ENCODE results near the gene NUPR1.

The NUPR1 gene

DNA sequence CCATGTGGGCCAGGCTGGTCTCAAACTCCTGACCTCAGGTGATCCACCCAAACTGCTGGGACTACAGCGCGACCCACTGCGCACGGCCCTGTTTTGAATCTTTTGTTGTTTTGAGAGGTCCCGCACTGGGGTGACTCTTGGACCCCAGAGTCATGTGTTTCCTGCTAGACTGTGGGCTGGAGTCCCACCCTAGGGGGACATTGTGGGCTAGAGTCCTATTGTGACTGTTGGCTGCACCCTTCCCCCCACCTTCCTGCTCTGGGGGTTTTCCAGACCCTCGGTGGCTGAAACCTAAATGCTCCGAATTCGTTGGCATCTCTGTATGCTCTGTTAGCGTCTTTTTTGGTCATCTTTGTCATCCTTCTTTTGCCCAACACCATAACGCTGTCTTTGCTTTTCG is 16.0 kb downstream of the NUPR1 start:
- no peak overlapping the region for H3K27ac ChIP-seq
- TF ChIP-seq, protein P1, sequence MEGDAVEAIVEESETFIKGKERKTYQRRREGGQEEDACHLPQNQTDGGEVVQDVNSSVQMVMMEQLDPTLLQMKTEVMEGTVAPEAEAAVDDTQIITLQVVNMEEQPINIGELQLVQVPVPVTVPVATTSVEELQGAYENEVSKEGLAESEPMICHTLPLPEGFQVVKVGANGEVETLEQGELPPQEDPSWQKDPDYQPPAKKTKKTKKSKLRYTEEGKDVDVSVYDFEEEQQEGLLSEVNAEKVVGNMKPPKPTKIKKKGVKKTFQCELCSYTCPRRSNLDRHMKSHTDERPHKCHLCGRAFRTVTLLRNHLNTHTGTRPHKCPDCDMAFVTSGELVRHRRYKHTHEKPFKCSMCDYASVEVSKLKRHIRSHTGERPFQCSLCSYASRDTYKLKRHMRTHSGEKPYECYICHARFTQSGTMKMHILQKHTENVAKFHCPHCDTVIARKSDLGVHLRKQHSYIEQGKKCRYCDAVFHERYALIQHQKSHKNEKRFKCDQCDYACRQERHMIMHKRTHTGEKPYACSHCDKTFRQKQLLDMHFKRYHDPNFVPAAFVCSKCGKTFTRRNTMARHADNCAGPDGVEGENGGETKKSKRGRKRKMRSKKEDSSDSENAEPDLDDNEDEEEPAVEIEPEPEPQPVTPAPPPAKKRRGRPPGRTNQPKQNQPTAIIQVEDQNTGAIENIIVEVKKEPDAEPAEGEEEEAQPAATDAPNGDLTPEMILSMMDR (conservative IDR thresholded peaks at IDR 0.05) = no peak
- TF ChIP-seq ZFX (IDR thresholded peaks at IDR 0.05) = no peak

DNA sequence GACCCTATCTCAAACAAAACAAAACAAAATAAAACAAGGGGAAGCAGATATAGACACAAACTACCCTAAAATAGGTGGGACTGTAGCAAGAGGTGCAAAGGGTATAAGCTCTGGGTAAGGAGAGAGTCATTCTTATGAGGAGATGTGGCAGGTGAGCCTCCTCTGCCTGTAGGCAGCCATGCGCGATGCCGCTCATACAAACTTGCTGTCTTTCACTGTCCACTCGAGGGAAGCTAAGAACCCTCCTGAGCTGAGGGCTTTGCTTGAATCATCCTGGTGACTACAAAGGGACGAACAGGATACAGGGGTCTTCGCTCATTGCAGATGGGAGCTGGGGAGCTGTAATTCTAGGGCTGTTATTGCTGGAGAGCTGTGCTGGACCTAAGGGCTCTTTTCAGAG is 17.3 kb downstream of the NUPR1 start:
- TF ChIP-seq, protein P1 (conservative IDR thresholded peaks at IDR 0.05) = no peak
- no peak for TF ChIP-seq ZFX (IDR thresholded peaks at IDR 0.05)
- no peak overlapping the region for H3K27ac ChIP-seq

DNA sequence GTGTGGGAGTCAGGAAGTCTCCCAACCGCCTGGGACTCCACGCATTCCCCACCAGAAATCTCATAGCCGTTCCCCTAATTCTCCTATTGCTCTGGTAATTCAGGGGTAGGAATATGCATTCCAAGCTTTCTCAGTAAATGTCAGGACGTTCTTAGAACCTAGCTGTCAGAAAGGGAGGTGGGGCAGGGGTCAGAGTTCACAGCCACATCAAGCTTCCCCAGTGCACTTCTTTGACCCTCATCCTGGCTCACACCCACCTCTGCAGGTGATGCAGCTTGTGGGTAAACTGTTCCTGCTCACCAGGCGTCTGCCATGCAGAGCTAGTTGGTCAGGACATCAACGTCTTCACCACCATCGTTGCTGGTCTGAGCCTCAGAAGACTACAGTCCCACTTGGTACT is 18.1 kb downstream of the NUPR1 start:
- no peak for TF ChIP-seq ZFX (IDR thresholded peaks at IDR 0.05)
- TF ChIP-seq, protein P1 (conservative IDR thresholded peaks at IDR 0.05) = no peak

DNA sequence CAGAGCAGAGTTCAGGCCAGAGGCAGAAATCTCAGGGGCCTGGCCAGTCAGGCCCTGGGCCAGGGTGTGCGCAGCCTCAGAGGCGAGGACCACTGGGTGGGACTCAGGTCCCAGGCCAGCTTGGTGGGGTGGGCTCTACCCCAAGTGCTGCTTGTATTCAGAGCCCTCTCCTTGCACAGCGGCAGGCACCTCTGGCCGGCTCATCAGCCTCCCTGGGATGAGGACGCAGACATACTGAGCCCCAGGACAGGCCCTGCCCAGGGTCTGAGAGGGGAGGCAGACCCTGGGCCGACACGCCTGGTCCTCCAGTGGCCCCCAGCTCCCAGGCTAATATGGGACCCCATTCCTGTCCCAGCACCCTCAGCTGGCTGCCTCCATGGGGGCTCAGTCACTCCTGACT is 24.5 kb downstream of the NUPR1 start:
- no peak for TF ChIP-seq ZFX (IDR thresholded peaks at IDR 0.05)
- TF ChIP-seq, protein P1 (conservative IDR thresholded peaks at IDR 0.05) = no peak
- H3K27ac ChIP-seq = no peak overlapping the region

More for the DNA sequence above, 18.1 kb downstream of the NUPR1 start:
- H3K27ac ChIP-seq = no peak overlapping the region

DNA sequence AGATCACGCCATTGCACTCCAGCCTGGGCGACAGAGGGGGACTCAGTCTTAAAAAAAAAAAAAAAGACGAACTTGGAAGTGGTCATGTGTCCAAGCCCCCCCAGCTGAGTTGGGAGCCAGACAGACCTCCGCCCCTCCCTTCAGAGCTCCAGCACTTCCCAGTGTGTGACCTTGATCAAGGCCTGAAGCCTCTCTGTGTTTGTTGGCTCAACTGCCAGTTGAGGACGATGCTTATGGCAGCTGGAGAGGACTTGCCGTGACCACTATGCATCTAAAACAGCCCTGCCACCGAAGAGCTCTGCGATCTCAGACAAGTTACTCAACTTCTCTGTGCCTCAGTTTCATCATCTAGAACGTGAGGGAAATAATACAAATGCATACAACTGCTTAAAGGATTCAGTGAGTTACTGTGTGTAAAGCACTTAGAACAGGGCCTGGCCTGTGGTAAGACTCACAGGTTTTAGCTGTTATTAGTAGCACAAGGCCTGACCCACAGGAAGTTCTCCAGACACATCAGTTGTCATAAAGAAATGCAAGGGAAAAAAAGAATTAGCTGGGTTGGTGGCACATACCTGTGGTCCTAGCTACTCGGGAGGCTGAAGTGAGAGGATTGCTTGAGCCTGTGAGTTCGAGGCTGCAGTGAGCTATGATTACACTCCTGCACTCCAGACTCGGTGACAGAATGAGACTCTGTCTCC is 25.1 kb downstream of the NUPR1 start:
- TF ChIP-seq, protein P1 (conservative IDR thresholded peaks at IDR 0.05) = no peak
- no peak for TF ChIP-seq ZFX (IDR thresholded peaks at IDR 0.05)

DNA sequence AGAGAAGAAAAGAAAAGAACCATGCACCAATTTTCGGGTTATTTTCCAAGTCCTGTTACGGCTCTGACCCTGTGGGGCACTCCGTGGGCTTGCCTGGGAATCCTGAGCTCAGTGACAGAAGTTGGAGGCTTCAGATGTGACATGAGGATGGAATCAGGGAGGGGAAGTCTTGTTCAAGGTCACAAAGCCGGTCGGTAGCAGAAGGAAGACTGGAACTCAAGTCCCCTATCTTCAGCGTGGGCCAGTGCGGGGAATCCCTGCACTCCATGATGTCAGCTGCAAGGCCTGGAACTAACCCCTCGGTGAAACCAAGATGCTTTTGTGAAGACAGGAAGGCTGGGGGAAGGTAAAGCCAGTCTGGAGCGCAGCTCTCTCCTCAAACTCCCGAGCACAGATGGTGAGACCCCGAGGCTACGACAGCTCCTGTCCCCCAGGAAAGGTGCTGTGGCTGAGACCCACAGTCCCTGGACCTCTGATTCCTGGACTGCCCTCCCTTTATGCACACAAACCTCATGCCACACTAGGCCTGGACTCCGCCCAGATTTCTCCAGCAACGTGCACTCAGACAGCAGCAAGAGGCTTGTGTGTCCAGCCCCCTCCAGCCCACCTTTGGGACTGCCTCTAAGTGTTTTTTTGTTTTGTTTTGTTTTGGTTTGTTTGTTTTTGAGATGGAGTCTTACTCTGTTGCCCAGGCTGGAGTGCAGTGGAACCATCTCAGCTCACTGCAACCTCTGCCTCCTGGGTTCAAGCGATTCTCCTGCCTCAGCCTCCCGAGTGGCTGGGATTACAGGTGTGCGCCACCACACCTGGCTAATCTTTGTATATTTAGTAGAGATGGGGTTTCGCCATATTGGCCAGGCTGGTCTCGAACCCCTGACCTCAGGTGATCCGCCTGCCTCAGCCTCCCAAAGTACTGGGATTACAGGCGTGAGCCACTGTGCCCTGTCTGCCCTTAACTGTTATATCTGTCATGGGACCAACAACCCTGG is 26.7 kb downstream of the NUPR1 start:
- TF ChIP-seq ZFX (IDR thresholded peaks at IDR 0.05) = no peak
- TF ChIP-seq, protein P1 (conservative IDR thresholded peaks at IDR 0.05) = no peak
- H3K27ac ChIP-seq = no peak overlapping the region

More for the DNA sequence above, 25.1 kb downstream of the NUPR1 start:
- no peak overlapping the region for H3K27ac ChIP-seq

DNA sequence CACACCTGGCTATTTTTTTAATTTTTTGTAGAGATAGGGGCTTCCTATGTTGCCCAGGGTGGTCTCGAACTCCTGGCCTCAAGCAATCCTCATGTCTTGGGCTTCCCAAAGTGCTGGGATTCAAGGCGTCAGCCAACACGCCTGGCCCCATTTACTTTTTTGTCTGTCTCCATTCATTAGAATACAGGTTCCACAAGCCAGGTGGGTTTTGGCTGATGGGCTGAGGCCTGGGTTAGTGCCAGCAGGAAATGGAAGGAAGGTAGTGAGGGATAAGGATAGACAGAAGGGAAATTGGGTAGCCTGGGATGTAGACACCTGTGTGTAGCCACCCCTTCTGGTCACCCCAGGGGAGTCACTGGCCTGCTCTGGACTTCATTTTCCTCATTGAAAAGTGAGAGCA is 27.7 kb downstream of the NUPR1 start:
- TF ChIP-seq ZFX (IDR thresholded peaks at IDR 0.05) = no peak
- TF ChIP-seq, protein P1 (conservative IDR thresholded peaks at IDR 0.05) = no peak
- no peak overlapping the region for H3K27ac ChIP-seq
